Measurements from ENCODE around the gene SH3GL1. TPM values are rescaled to one million over a fixed set of nuclear protein-coding genes. Genes with fewer than 3 reads are reported as not detected.

The SH3GL1 gene
- total RNA-seq, 1 experiment from 2014 or later = 40.7 TPM

DNA sequence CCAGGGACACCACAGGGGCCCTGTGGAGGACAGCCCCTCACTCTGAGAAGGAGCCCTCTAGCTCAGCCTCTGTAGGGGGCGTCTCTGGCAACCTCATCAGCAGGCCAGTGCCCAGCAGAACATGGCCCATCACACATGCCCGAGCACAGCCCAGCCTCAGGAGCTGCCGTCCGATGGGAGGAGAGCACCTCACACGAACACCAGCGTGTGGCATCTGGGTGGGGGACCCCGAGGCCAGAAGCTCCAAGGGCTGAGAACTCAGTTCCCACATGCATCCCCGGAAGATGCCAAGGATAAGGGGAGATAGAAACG is 11.3 kb downstream of the SH3GL1 start:
- intact Hi-C loops (cut with micrococcal nuclease; ENCODE audit: unreplicated experiment) = no loop called here
- BruUV-seq (replicated peaks) = no TSS peak
- H3K27me3 Mint-ChIP-seq (ENCODE audit: unreplicated experiment) = no peaks in the 10 kb centered on the region
- TF ChIP-seq, protein P1, sequence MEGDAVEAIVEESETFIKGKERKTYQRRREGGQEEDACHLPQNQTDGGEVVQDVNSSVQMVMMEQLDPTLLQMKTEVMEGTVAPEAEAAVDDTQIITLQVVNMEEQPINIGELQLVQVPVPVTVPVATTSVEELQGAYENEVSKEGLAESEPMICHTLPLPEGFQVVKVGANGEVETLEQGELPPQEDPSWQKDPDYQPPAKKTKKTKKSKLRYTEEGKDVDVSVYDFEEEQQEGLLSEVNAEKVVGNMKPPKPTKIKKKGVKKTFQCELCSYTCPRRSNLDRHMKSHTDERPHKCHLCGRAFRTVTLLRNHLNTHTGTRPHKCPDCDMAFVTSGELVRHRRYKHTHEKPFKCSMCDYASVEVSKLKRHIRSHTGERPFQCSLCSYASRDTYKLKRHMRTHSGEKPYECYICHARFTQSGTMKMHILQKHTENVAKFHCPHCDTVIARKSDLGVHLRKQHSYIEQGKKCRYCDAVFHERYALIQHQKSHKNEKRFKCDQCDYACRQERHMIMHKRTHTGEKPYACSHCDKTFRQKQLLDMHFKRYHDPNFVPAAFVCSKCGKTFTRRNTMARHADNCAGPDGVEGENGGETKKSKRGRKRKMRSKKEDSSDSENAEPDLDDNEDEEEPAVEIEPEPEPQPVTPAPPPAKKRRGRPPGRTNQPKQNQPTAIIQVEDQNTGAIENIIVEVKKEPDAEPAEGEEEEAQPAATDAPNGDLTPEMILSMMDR (IDR thresholded peaks at IDR 0.05; ENCODE audit: unreplicated experiment) = no peak
- peaks cover 2% of the 10 kb centered on the region for H3K36me3 Mint-ChIP-seq (ENCODE audit: insufficient read depth, unreplicated experiment)
- no peak for DNase-seq
- no peak overlapping the region for H3K27ac Mint-ChIP-seq (ENCODE audit: unreplicated experiment)
- no peak overlapping the region for H3K4me3 Mint-ChIP-seq (ENCODE audit: low read depth, unreplicated experiment)
- H3K4me1 Mint-ChIP-seq (ENCODE audit: low read depth, unreplicated experiment) = peaks cover 22% of the 10 kb centered on the region
- CTCF ChIA-PET = interaction anchor here (0.9 to 1.0 kb wide), 2 partner anchors 13 to 14 kb away, joined by 4 read pairs; partner anchors contain the start of gene CHAF1A
- H3K9me3 Mint-ChIP-seq (ENCODE audit: low read depth, unreplicated experiment) = no peaks in the 10 kb centered on the region

DNA sequence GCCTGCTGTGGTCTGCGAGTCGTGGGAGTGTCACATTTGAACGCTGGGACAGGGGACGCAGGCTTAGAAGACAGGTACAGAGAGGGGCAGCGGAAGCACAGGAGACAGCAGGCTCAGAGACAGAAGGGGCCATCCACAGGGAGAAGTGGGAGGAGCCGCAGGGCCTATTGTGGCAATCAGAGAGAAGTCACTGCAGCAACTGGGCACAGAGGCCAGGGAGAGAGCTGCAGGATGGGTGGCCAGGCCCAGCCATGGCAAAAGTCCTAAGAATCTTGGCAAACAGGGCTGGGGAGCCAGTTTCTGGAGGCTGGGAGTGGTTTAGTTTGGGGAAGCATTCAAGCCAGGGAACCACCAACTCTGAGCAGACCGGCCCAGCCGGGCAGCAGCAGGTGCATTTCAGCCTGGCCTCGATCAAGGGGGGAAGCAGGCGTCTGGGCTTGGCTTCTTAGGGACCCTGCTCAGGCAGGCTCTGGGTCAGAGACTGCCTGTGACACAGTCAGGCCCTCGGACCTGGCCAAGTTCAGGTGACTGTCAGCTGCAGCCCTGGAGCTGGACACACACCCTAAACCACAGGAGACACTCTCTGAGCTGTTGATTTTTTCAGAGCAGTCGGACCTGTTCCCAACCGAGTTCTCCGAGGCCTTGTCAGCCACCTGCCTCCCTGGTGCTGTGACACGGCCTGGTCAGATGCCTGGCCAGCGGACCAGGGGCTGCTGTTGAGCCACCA is 11.8 kb downstream of the SH3GL1 start:
- TF ChIP-seq, protein P1 (IDR thresholded peaks at IDR 0.05; ENCODE audit: unreplicated experiment) = no peak
- H3K36me3 Mint-ChIP-seq (ENCODE audit: insufficient read depth, unreplicated experiment) = no peaks in the 10 kb centered on the region
- no TSS peak for BruUV-seq (replicated peaks)
- H3K9me3 Mint-ChIP-seq (ENCODE audit: low read depth, unreplicated experiment) = no peaks in the 10 kb centered on the region
- peaks cover 22% of the 10 kb centered on the region for H3K4me1 Mint-ChIP-seq (ENCODE audit: low read depth, unreplicated experiment)
- no peak overlapping the region for H3K27ac Mint-ChIP-seq (ENCODE audit: unreplicated experiment)
- intact Hi-C loops (cut with micrococcal nuclease; ENCODE audit: unreplicated experiment) = no loop called here
- DNase-seq = no peak
- no peaks in the 10 kb centered on the region for H3K27me3 Mint-ChIP-seq (ENCODE audit: unreplicated experiment)
- CTCF ChIA-PET = interaction anchor here (0.9 to 1.0 kb wide), 2 partner anchors 13 to 14 kb away, joined by 4 read pairs; partner anchors contain the start of gene CHAF1A
- no peak overlapping the region for H3K4me3 Mint-ChIP-seq (ENCODE audit: low read depth, unreplicated experiment)

DNA sequence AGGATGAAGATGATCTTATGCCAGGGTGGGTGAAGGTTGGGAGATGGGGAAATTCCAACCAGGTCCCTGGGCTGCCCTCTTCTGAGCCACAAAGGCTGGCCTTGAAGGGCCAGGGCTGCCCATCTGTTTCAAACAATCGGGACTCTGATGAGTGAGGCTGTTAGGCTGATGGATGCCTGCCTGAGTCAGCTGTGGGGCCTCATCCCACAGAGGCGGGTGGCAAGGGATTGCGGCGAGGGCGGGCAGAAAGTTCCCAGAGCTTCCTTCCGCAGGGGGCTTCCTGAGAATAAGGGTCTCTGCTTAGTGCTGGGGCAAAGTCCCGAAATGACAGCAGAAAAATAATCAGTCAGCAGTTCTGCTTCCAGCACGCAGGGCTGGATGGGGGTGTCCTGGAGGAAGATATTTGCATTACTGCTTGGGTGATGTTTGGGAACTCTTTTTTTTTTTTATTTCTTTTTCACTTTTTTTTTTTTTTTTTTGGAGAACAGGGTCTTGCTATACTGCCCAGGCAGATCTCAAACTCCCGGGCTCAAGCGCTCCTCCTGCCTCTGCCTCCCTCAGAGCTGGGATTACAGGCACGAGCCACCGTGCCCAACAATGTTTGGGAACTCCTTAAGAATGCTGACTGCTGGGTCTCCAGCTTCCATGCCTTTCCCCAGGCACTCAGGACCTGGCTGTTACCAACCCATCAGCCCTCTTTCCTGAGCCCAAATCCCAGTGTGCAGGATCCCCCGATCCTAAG is 14.1 kb downstream of the SH3GL1 start:
- Mint-ChIP-seq H3K4me1 (ENCODE audit: low read depth, unreplicated experiment) (peaks cover 22% of the 10 kb centered on the region), H3K27me3 (ENCODE audit: unreplicated experiment) (no peaks in the 10 kb centered on the region), H3K9me3 (ENCODE audit: low read depth, unreplicated experiment) (no peaks in the 10 kb centered on the region), H3K36me3 (ENCODE audit: insufficient read depth, unreplicated experiment) (peaks cover 4% of the 10 kb centered on the region), H3K4me3 (ENCODE audit: low read depth, unreplicated experiment) (no peak overlapping the region), H3K27ac (ENCODE audit: unreplicated experiment) (no peak overlapping the region)
- TF ChIP-seq, protein P1 (IDR thresholded peaks at IDR 0.05; ENCODE audit: unreplicated experiment) = no peak
- CTCF ChIA-PET = no interaction called here
- DNase-seq = no peak
- intact Hi-C loops (cut with micrococcal nuclease; ENCODE audit: unreplicated experiment) = no loop called here
- no TSS peak for BruUV-seq (replicated peaks)

DNA sequence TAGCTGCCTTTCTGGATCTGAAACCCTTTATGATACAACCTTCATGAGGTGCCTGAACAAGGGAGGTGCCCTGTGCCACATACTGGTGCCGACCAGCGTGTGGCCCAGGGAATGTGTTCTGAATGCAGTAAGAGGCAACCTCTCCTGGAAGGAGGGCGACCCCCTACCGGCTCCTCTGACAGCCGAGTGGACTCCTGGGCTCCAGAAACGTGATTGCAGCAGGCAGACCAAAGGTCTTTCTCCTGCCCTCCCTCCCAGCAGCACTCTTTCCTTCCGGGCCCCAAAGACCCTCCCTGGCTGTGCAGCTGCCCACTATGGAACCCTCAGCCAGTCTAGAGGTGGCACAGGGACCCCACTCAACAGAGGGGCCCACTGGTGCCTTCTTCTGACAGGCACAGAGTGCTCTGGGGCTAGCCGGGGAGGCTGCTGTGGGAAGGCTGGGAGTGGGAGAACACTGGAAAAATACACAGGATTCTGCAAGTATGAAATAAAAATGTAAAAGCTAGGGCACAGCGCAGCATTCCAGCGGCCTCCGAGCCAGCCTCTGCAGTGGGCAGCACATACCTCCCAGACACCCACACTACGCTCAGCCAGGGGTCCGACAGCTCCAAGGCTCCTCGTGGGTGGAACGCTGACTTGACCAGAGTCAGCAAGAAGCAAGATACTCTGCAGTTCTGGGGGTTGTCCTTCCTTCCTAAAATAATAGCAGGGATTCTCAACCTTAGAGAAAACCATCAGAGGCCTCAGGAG is 14.9 kb downstream of the SH3GL1 start:
- intact Hi-C loops (cut with micrococcal nuclease; ENCODE audit: unreplicated experiment) = no loop called here
- TF ChIP-seq, protein P1 (IDR thresholded peaks at IDR 0.05; ENCODE audit: unreplicated experiment) = no peak
- Mint-ChIP-seq H3K36me3 (ENCODE audit: insufficient read depth, unreplicated experiment) (peaks cover 4% of the 10 kb centered on the region), H3K27me3 (ENCODE audit: unreplicated experiment) (no peaks in the 10 kb centered on the region), H3K4me3 (ENCODE audit: low read depth, unreplicated experiment) (no peak overlapping the region), H3K9me3 (ENCODE audit: low read depth, unreplicated experiment) (no peaks in the 10 kb centered on the region), H3K4me1 (ENCODE audit: low read depth, unreplicated experiment) (peaks cover 20% of the 10 kb centered on the region), H3K27ac (ENCODE audit: unreplicated experiment) (no peak overlapping the region)
- no peak for DNase-seq
- CTCF ChIA-PET = no interaction called here
- BruUV-seq (replicated peaks) = no TSS peak
